Chondrocyte (in vitro differentiated cells): ENCODE data around the gene COMMD10. TPM values are rescaled to one million over a fixed set of nuclear protein-coding genes. Genes with fewer than 3 reads are reported as not detected.

Experiments
- DNase-seq: peaks from one replicate; pipeline ENCODE4 v3.0.0; 2021; ENCODE audit warnings: mixed read lengths, low spot score
- H3K27ac Mint-ChIP-seq: one replicate; pipeline ENCODE4 v1.8.0; 2021; ENCODE audit warnings: mild to moderate bottlenecking, moderate library complexity, mixed read lengths; ENCODE audit not compliant: unreplicated experiment
- H3K27me3 Mint-ChIP-seq: 2 replicates; pipeline ENCODE4 v1.8.0; 2021; ENCODE audit warnings: low read depth, mixed read lengths
- H3K36me3 Mint-ChIP-seq: 2 replicates; pipeline ENCODE4 v1.8.0; 2021; ENCODE audit warnings: low read depth, mixed read lengths
- H3K4me1 Mint-ChIP-seq: 2 replicates; pipeline ENCODE4 v1.8.0; 2021; ENCODE audit warnings: low read depth, mild to moderate bottlenecking, mixed read lengths
- H3K4me3 Mint-ChIP-seq: one replicate; pipeline ENCODE4 v1.8.0; 2021; ENCODE audit warnings: mild to moderate bottlenecking, moderate library complexity, mixed read lengths; ENCODE audit not compliant: unreplicated experiment
- H3K9me3 Mint-ChIP-seq: 2 replicates; pipeline ENCODE4 v1.8.0; 2021; ENCODE audit warnings: low read depth, mixed read lengths
- CTCF ChIP-seq: fragments of 200-600 bp; sonication (generic); IDR thresholded peaks from 2 replicates; pipeline ENCODE4 v1.5.0; 2021; ENCODE audit warnings: antibody characterized with exemption, mild to moderate bottlenecking, moderate library complexity
- total RNA-seq: library from RNA; stranded (reverse); gene quantifications from 3 replicates; pipeline ENCODE4 v1.2.1, GENCODE V29; 2021

Gene COMMD10
- total RNA-seq, 1 donor from 2014 or later: 18.6 TPM

DNA sequence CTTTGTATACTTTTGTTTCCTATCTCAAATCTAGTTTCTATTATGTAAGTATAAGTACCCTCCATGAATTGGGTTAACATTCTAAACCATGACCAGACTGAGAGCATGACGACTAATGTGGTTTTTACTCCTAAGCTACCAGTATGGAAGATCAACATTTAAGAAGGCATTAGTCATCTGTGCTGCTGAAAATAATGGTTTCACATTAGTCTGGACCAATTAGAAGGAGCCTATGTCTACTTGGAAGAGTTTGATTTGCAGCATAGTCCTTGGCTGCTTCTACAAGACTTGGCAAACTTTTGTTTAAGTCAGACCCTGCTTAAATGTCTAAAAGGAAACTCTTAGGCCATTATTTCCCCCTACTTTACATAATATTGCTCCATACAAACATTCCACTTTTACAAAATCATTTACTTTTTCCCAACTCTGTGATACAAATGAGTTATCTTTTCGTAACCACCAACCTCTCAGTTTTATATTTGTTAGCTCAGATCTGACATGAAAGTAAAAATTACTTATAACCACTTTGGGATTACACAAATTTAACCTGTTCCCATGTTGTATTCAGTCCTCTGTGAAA is 186.7 kb downstream of the COMMD10 start:
- Mint-ChIP-seq H3K4me3 (no peak overlapping the region), H3K9me3 (peaks cover 22% of the 10 kb centered on the region), H3K27me3 (no peaks in the 10 kb centered on the region), H3K36me3 (peaks cover 5% of the 10 kb centered on the region), H3K4me1 (peaks cover 5% of the 10 kb centered on the region), H3K27ac (no peak overlapping the region)
- no peak for TF ChIP-seq CTCF
- DNase-seq: no peak

DNA sequence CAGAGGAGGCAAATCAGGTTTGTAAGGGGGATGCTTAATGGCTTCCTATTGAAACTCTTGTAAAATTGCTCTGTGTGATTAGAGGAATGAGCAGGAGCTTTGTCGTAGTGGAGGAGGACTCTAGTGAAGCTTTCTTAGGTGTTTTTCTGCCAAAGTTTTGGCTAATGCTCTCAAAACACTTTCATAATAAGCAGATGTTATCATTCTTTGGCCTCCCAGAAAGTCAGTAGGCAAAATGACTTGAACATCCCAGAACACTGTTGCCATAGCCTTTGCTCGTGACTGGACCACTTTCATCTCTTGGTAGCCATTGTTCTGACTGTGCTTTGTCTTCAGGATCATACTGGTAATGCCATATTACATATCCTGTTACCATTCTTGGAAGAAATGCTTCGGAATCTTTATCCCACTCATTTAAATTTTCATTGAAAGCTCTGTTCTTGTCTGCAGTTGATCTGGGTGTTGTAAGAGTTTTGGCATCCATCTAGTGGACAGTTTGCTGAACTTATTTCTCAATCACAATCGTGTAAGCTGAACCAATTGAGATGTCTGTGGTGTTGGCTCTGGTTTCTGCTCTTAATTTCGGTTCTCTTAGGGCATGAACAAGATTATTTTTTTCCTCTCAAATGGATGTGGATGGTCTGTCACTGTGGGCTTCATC is 187.6 kb downstream of the COMMD10 start:
- peaks cover 22% of the 10 kb centered on the region for H3K9me3 Mint-ChIP-seq
- H3K27ac Mint-ChIP-seq: no peak overlapping the region
- H3K4me1 Mint-ChIP-seq: peaks cover 5% of the 10 kb centered on the region
- H3K4me3 Mint-ChIP-seq: no peak overlapping the region
- TF ChIP-seq CTCF: no peak
- peaks cover 2% of the 10 kb centered on the region for H3K36me3 Mint-ChIP-seq
- no peaks in the 10 kb centered on the region for H3K27me3 Mint-ChIP-seq
- no peak for DNase-seq

DNA sequence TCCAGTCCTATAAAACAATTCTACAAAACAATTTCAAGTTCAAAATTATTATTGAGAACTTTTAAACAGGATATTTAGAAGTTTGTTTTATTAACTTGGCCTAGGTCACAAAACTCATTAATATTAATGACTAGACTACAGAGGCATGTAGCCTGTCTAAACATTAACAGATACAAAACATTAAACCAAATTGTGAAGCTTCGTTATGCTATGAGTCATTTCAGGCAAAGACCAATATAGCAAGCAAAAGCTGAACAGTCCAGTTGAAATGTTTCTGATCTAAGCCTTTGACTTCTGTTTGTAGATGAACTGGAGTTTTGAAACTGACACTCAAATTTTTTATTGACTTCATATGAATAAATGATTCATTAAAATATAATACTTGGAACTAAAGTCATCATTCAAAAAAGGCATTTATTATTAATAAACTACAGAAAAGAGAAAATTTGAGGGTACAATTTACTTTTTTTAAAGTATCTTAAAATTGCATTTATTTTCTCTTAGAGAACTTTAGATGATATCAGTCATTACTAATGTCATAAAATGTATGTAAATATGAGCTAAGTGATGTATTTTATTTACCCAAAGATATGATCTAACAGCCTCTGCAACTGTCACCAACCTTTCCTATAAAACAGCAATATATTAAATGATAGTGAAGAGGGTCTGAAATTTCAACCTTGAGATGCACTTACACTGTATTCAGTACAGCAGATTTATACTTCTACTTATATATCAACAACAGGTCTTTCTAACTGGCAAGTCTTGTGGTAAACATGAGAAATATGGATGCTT is 188.8 kb downstream of the COMMD10 start:
- H3K9me3 Mint-ChIP-seq: peaks cover 26% of the 10 kb centered on the region
- TF ChIP-seq CTCF: no peak
- no peak overlapping the region for H3K27ac Mint-ChIP-seq
- DNase-seq: no peak
- no peak overlapping the region for H3K4me3 Mint-ChIP-seq
- peaks cover 5% of the 10 kb centered on the region for H3K4me1 Mint-ChIP-seq
- peaks cover 2% of the 10 kb centered on the region for H3K36me3 Mint-ChIP-seq
- no peaks in the 10 kb centered on the region for H3K27me3 Mint-ChIP-seq

GRCh38 chr5:116274251-116274650 is 189.4 kb downstream of the COMMD10 start:
- H3K4me1 Mint-ChIP-seq: peaks cover 5% of the 10 kb centered on the region
- TF ChIP-seq CTCF: no peak
- H3K27me3 Mint-ChIP-seq: no peaks in the 10 kb centered on the region
- H3K4me3 Mint-ChIP-seq: no peak overlapping the region
- H3K9me3 Mint-ChIP-seq: peaks cover 29% of the 10 kb centered on the region
- peaks cover 2% of the 10 kb centered on the region for H3K36me3 Mint-ChIP-seq
- no peak for DNase-seq
- H3K27ac Mint-ChIP-seq: no peak overlapping the region

- TF ChIP-seq CTCF: no peak
- no peak overlapping the region for H3K4me3 Mint-ChIP-seq
- H3K27me3 Mint-ChIP-seq: no peaks in the 10 kb centered on the region
- peaks cover 27% of the 10 kb centered on the region for H3K9me3 Mint-ChIP-seq
- no peak for DNase-seq
- H3K27ac Mint-ChIP-seq: no peak overlapping the region
- peaks cover 2% of the 10 kb centered on the region for H3K36me3 Mint-ChIP-seq
- peaks cover 5% of the 10 kb centered on the region for H3K4me1 Mint-ChIP-seq
Measured at GRCh38 chr5:116275282-116275681, 190.5 kb downstream of the COMMD10 start.
